ENCODE data around the gene EDC4. TPM values are rescaled to one million over a fixed set of nuclear protein-coding genes. Genes with fewer than 3 reads are reported as not detected.

Gene EDC4
- total RNA-seq, 1 experiment from 2014 or later = 106 TPM

- H3K23ac ChIP-seq (ENCODE audit: insufficient read length, low read depth, low read length) = no peak overlapping the region
- H3K27me3 ChIP-seq (ENCODE audit: insufficient read depth, low read length) = no peaks in the 10 kb centered on the region
- H3K4me1 Mint-ChIP-seq = peaks cover 13 to 28% of the 10 kb centered on the region in 2 experiments
- H3K23me2 ChIP-seq (ENCODE audit: insufficient read length, low read depth, low read length, poor library complexity, severe bottlenecking) = no peaks in the 10 kb centered on the region
- no peak overlapping the region for H4K5ac ChIP-seq (ENCODE audit: insufficient read length, low read depth, low read length)
- peak overlapping the region in 2 of 3 experiments; percentile 6 to 41; a peak in 3 of 7 replicates for H3K27ac Mint-ChIP-seq
- TF ChIP-seq CTCF (conservative IDR thresholded peaks at IDR 0.05) = no peak
- H3K18ac ChIP-seq (ENCODE audit: insufficient read length, low read depth, low read length) = no peak overlapping the region
- no peaks in the 10 kb centered on the region for H3K4me1 ChIP-seq (ENCODE audit: insufficient read depth, low read length)
- H3K79me1 ChIP-seq (ENCODE audit: insufficient read depth, low read depth, low read length, poor library complexity, severe bottlenecking) = no peaks in the 10 kb centered on the region
- no peak overlapping the region for H2AFZ ChIP-seq (ENCODE audit: low read length)
- H3K4me3 Mint-ChIP-seq = peak overlapping the region in 1 of 2 experiments; percentile 5; a peak in 2 of 5 replicates
- H3K9ac ChIP-seq (ENCODE audit: extremely low read depth, insufficient read length, low read length) = no peak overlapping the region
- no peaks in the 10 kb centered on the region; the same call in none of the 2 replicates for H3K27me3 Mint-ChIP-seq (ENCODE audit: low read depth)
- H3K79me2 ChIP-seq (ENCODE audit: insufficient read depth, low read length) = no peaks in the 10 kb centered on the region
- H4K20me1 ChIP-seq (ENCODE audit: control insufficient read depth, insufficient read depth, insufficient read length) = no peaks in the 10 kb centered on the region
- H3K9me3 Mint-ChIP-seq = no peaks in the 10 kb centered on the region
- H4K8ac ChIP-seq (replicated peaks; ENCODE audit: insufficient read length, low read depth, low read length) = no peak overlapping the region
- H3T11ph ChIP-seq (ENCODE audit: low read length) = no peak overlapping the region
- H3K4me2 ChIP-seq (ENCODE audit: insufficient read depth, insufficient read length, low read length) = no peak overlapping the region
- H2BK120ac ChIP-seq (ENCODE audit: low read depth, low read length, poor library complexity, severe bottlenecking) = no peak overlapping the region
- WGBS (ENCODE audit: extremely low coverage, insufficient read length, low lambda C conversion rate) = no CpG with 5 or more reads among the region's 5 CpGs
- H2AK5ac ChIP-seq (ENCODE audit: insufficient read length, low read length) = no peak overlapping the region
- no peaks in the 10 kb centered on the region for H3K9me3 ChIP-seq (ENCODE audit: control insufficient read depth, low read depth, low read length)
- H3K56ac ChIP-seq (ENCODE audit: insufficient read length, low read depth, low read length) = no peak overlapping the region
- H4K91ac ChIP-seq (ENCODE audit: insufficient read length, low read depth, low read length) = no peak overlapping the region
- H3K27ac ChIP-seq (ENCODE audit: insufficient read length, low read depth, low read length) = no peak overlapping the region
- DNase-seq = no peak
- peaks cover 10 to 29% (median 26%) of the 10 kb centered on the region in 3 experiments; a peak in 6 of 7 replicates for H3K36me3 Mint-ChIP-seq (ENCODE audit: insufficient read depth in 1 of 3, low read depth in 3 of 3)
- no peak overlapping the region for H3K14ac ChIP-seq (ENCODE audit: insufficient read depth, low read length)
- no peak overlapping the region for H2BK20ac ChIP-seq (ENCODE audit: low read depth, low read length, poor library complexity, severe bottlenecking)
- H2BK5ac ChIP-seq (ENCODE audit: insufficient read length, low read length) = no peak overlapping the region
- no peak overlapping the region for H3K4ac ChIP-seq (ENCODE audit: low read depth, low read length)
- no peak overlapping the region for H2BK15ac ChIP-seq (ENCODE audit: low read depth, low read length)
- H2BK12ac ChIP-seq (ENCODE audit: insufficient read length, low read depth, low read length) = no peak overlapping the region
These were observed 13.5 kb downstream of the EDC4 start for GRCh38 chr16:67886387-67886786.

Measured in H9 (cell line).